HFFc6 (cell line): ENCODE results near the gene FAM98A. TPM values are rescaled to one million over a fixed set of nuclear protein-coding genes. Genes with fewer than 3 reads are reported as not detected.

Experiments
- DNase-seq: peaks from one replicate; pipeline ENCODE4 v3.0.0-alpha.2; 2018
- H3K27ac Mint-ChIP-seq: 2 replicates; pipeline ENCODE4 v1.8.0; 2020; ENCODE audit warnings: mild to moderate bottlenecking, mixed read lengths
- H3K27me3 Mint-ChIP-seq: 2 replicates; pipeline ENCODE4 v1.8.0; 2021; ENCODE audit warnings: mild to moderate bottlenecking, moderate library complexity, mixed read lengths; ENCODE audit not compliant: insufficient read depth
- H3K36me3 Mint-ChIP-seq: 2 replicates; pipeline ENCODE4 v1.8.0; 2021; ENCODE audit warnings: low read depth, mixed read lengths
- H3K4me1 Mint-ChIP-seq: 2 replicates; pipeline ENCODE4 v1.8.0; 2020; ENCODE audit warnings: low read depth, mixed read lengths
- H3K4me3 Mint-ChIP-seq: 2 replicates; pipeline ENCODE4 v1.8.0; 2020; ENCODE audit warnings: mild to moderate bottlenecking, moderate library complexity, mixed read lengths
- H3K9me3 Mint-ChIP-seq: 2 replicates; pipeline ENCODE4 v1.8.0; 2020; ENCODE audit warnings: mild to moderate bottlenecking, mixed read lengths
- total RNA-seq, 6 experiments: library from RNA; stranded (reverse); fragmentation: NEBNext Ultra II Directional; extraction: Animal tissue kit (Norgen Biotek cat#: 25700); gene quantifications; 2 replicates in 1 of 6; 3 replicates in 5 of 6; pipeline ENCODE4 v1.2.3, GENCODE V29; 2021
- TF ChIP-seq, protein P1 (sequence below): fragments of 200-600 bp; sonication (generic); IDR thresholded peaks from 2 replicates; pipeline ENCODE4 v1.5.0; 2021; ENCODE audit warnings: antibody characterized with exemption, mild to moderate bottlenecking

The FAM98A gene
- total RNA-seq, 6 experiments from 2014 or later: 144 to 178 (median 167) TPM

GRCh38 chr2:33606622-33607021 is 7.5 kb upstream of the FAM98A start:
- TF ChIP-seq, protein P1, sequence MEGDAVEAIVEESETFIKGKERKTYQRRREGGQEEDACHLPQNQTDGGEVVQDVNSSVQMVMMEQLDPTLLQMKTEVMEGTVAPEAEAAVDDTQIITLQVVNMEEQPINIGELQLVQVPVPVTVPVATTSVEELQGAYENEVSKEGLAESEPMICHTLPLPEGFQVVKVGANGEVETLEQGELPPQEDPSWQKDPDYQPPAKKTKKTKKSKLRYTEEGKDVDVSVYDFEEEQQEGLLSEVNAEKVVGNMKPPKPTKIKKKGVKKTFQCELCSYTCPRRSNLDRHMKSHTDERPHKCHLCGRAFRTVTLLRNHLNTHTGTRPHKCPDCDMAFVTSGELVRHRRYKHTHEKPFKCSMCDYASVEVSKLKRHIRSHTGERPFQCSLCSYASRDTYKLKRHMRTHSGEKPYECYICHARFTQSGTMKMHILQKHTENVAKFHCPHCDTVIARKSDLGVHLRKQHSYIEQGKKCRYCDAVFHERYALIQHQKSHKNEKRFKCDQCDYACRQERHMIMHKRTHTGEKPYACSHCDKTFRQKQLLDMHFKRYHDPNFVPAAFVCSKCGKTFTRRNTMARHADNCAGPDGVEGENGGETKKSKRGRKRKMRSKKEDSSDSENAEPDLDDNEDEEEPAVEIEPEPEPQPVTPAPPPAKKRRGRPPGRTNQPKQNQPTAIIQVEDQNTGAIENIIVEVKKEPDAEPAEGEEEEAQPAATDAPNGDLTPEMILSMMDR: no peak
- no peak for DNase-seq
- Mint-ChIP-seq H3K36me3 (no peaks in the 10 kb centered on the region), H3K4me3 (no peak overlapping the region), H3K9me3 (no peaks in the 10 kb centered on the region), H3K27ac (no peak overlapping the region), H3K4me1 (peaks cover 12% of the 10 kb centered on the region), H3K27me3 (peaks cover 16% of the 10 kb centered on the region)

DNA sequence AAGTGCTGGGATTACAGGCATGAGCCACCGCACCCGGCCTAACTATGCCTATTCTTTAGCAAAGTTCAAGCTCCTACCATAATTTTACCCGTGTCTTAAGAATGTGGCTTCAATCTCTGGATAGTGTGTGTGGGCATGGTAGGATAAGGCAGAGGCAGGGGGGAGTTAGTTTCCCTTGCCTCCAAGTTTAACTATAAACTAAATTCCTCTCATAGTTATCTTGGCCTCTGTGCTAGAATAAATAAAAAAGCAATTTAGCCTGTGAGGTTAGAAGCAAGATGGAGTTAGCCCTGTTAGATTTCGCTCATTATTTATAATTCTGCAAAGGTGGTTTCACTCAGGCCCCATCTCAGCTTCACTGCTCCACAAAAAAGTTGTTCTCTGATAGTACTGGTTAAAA is 7.0 kb upstream of the FAM98A start:
- H3K27ac Mint-ChIP-seq: no peak overlapping the region
- no peak for DNase-seq
- H3K9me3 Mint-ChIP-seq: no peaks in the 10 kb centered on the region
- H3K36me3 Mint-ChIP-seq: no peaks in the 10 kb centered on the region
- H3K4me3 Mint-ChIP-seq: no peak overlapping the region
- peaks cover 14% of the 10 kb centered on the region for H3K27me3 Mint-ChIP-seq
- TF ChIP-seq, protein P1: no peak
- peaks cover 12% of the 10 kb centered on the region for H3K4me1 Mint-ChIP-seq

DNA sequence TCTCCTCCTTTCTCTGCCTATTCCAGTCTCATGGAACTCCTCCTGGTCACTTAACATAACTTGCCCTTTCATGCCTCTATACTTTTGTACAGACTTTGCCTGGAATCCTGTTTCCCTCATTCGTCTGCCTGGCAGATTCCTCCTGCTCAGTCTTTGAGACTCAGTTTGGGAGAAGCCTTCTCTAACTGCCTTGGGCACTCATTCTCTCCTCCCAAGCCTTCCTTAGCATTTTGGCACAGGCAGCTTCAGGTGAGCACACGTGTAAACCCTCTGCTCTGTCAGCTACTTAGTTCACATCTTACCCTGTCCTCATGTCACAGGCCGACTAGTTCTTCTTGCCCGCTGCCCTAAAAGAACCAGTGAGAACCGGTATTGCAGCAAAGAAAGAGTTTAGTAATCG is 6.0 kb upstream of the FAM98A start:
- Mint-ChIP-seq H3K4me3 (no peak overlapping the region), H3K27ac (no peak overlapping the region), H3K9me3 (no peaks in the 10 kb centered on the region), H3K27me3 (peaks cover 9% of the 10 kb centered on the region), H3K36me3 (no peaks in the 10 kb centered on the region), H3K4me1 (peaks cover 13% of the 10 kb centered on the region)
- no peak for DNase-seq
- TF ChIP-seq, protein P1: no peak

GRCh38 chr2:33603416-33603815 is 4.3 kb upstream of the FAM98A start:
- TF ChIP-seq, protein P1: no peak
- H3K4me1 Mint-ChIP-seq: peaks cover 20% of the 10 kb centered on the region
- no peak overlapping the region for H3K4me3 Mint-ChIP-seq
- DNase-seq: no peak
- H3K27ac Mint-ChIP-seq: no peak overlapping the region
- H3K9me3 Mint-ChIP-seq: no peaks in the 10 kb centered on the region
- H3K36me3 Mint-ChIP-seq: no peaks in the 10 kb centered on the region
- H3K27me3 Mint-ChIP-seq: peaks cover 7% of the 10 kb centered on the region

DNA sequence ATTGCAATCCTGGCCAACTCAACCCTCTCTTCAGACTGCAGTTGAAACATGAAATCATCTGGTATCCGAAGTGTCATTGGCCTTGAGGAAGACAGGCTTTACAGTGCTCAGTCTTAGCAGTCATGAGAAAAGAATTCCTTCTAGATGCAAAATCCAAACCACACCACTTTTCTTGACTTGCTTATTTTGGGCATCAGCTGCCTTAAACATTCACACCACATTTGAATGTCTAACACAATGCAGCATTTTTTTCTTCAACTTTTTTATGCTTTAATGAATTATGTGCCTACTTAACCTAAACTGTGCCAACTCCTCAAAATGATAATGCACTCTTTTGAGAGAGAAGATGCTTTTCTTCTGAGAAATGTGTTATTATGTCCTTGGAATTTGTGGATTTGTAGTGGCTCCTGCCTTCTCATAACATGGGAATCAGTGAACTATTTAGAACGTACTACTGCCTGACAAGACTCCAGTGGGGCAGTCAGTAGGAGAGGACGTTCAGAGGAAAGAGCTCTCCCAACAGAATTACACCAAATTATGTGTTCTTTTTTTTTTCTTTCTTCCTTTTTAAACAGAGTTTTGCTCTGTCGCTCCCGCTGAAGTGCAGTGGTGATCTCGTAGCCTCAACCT is 3.2 kb upstream of the FAM98A start:
- peak; percentile 52 for DNase-seq
- H3K9me3 Mint-ChIP-seq: no peaks in the 10 kb centered on the region
- H3K4me3 Mint-ChIP-seq: no peak overlapping the region
- H3K27ac Mint-ChIP-seq: peak overlapping the region; percentile 55
- H3K27me3 Mint-ChIP-seq: peaks cover 6% of the 10 kb centered on the region
- H3K36me3 Mint-ChIP-seq: no peaks in the 10 kb centered on the region
- TF ChIP-seq, protein P1: no peak
- H3K4me1 Mint-ChIP-seq: peaks cover 26% of the 10 kb centered on the region

DNA sequence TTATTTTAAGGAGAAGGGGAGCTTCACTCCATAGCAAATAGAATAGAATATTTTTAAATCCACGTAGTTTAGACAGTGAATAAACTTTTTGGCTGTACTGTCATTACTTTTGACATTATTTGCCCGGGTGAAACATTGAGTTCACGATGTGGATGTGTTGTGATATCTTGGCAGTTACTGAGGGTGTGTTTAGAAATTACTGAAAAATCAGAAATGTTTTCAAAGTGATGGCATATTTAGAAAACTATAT is 769 bp upstream of the FAM98A start:
- no peak for DNase-seq
- Mint-ChIP-seq H3K4me3 (peak overlapping the region; percentile 94), H3K27ac (peak overlapping the region; percentile 95), H3K36me3 (peaks cover 6% of the 10 kb centered on the region), H3K9me3 (no peaks in the 10 kb centered on the region), H3K4me1 (peaks cover 39% of the 10 kb centered on the region), H3K27me3 (peaks cover 4% of the 10 kb centered on the region; the same call in 1 of the 2 replicates)
- TF ChIP-seq, protein P1: no peak
